RWPE1 (cell line): Measurements from ENCODE around the gene MED15.
"Not testable (repeated sequence)": the region's sequence is repeated elsewhere in the genome, so short reads cannot be mapped to it uniquely, and the experiment has no call there.

Experiments
- CTCF ChIA-PET: fragments of 350-600 bp; sonication (Branson Sonifier 250); formaldehyde crosslinking; extraction: SDS; loops from one replicate; lab custom pipeline; 2021; lab: Yijun Ruan, JAX
- POLR2A ChIA-PET: fragments of 400-600 bp; formaldehyde crosslinking; extraction: SDS; loops from one replicate; lab custom pipeline; 2020; ENCODE audit warnings: antibody characterized with exemption; ENCODE audit not compliant: low non-redundant PET; lab: Yijun Ruan, JAX
- DNase-seq: peaks from one replicate; pipeline ENCODE4 v3.0.0; 2012; ENCODE audit warnings: low spot score
- H3K27ac ChIP-seq: fragments of 450-650 bp; 2 replicates; pipeline ENCODE4 v1.5.1; 2017
- TF ChIP-seq, protein P1 (sequence below): fragments of 450-650 bp; conservative IDR thresholded peaks from 2 replicates; pipeline ENCODE4 v1.5.1; 2017; ENCODE audit warnings: low read depth, mild to moderate bottlenecking

Gene MED15

DNA sequence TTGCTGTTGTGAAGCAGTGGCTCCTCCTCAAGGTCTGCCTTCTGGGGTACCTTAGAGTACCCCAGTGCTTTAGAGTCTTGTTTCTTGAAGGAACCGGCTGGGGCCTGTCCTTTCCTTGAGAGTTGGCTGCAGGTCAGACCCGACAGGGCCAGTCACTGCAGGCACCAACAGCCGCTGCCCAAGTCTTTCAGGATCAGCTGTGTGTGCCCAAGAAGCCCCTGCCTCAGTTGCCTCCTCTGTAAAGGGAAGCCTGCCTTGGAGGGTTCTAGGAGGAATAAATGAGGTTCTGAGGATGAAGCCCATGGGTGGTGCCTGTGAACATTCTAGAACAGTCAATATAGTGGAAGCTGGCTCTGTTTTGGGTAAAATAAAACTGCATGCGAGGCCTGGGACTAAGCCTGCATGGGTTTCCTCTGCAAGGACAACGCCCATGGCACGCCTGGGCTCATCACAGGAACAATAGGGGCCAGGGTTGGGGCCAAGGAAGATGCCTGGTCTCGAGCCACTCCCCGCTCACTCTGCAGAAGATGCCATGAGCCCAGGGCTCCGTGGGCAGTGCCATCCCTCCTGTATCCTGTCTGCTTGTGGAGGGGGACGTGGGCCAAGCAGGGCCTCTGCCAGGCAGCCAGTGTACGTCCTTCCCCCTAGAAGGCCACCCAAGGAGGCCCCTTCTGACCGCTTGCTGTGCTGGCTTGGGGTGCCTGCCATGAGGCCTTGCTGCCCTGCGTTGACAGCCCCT lies 81.6 kb downstream of the MED15 start:
- DNase-seq: no peak
- ChIA-PET CTCF (no interaction called here), POLR2A (no interaction called here)
- H3K27ac ChIP-seq: peak overlapping the region; percentile 99
- TF ChIP-seq, protein P1, sequence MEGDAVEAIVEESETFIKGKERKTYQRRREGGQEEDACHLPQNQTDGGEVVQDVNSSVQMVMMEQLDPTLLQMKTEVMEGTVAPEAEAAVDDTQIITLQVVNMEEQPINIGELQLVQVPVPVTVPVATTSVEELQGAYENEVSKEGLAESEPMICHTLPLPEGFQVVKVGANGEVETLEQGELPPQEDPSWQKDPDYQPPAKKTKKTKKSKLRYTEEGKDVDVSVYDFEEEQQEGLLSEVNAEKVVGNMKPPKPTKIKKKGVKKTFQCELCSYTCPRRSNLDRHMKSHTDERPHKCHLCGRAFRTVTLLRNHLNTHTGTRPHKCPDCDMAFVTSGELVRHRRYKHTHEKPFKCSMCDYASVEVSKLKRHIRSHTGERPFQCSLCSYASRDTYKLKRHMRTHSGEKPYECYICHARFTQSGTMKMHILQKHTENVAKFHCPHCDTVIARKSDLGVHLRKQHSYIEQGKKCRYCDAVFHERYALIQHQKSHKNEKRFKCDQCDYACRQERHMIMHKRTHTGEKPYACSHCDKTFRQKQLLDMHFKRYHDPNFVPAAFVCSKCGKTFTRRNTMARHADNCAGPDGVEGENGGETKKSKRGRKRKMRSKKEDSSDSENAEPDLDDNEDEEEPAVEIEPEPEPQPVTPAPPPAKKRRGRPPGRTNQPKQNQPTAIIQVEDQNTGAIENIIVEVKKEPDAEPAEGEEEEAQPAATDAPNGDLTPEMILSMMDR: no peak

DNA sequence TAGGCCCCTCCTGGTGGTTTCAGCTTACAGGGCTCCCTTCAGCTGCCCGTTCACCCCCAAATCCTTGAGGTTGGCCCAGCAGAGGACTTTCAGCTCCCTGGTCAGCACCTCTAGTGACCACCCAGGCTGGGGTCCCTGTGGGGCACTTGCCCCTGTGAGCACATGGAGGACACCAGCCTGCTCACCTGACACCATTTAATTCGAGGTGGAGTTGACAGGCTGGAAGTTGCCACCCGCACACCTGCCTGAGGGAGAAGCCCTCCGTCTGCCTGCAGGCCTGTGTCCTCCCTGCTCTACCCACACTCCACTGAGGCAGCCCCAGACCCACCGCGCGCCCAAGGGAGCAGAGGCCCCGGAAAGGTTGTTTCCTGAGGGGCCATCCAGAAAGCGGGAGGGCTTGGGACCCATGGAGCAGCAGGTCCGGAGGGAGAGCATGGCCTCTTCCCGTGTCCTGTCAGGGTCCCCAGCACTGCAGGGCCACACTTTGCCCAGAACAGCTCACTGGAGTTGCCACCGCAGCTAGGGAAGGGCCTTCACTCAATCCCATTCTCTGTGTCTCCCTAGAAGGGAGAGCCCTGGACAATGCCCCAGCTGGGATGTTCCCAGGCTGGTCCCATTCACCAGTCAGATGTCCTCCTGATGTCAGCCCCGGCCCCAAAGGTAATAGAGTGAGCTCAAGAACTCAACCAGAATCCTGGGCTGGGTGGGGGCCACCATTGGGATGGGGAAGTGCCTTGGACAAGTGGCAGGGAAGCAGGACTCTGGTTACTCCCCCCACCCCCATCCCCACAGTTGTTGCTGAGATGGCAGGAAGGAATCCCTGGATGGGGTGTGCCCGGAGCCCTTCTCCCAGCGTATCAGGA lies 82.4 kb downstream of the MED15 start:
- POLR2A ChIA-PET: no interaction called here
- TF ChIP-seq, protein P1: no peak
- DNase-seq: no peak
- peak overlapping the region; percentile 99 for H3K27ac ChIP-seq
- CTCF ChIA-PET: interaction anchor here (0.5 kb wide), 1 partner anchor 25 kb away, joined by 3 read pairs; no protein-coding TSS in a partner anchor

DNA sequence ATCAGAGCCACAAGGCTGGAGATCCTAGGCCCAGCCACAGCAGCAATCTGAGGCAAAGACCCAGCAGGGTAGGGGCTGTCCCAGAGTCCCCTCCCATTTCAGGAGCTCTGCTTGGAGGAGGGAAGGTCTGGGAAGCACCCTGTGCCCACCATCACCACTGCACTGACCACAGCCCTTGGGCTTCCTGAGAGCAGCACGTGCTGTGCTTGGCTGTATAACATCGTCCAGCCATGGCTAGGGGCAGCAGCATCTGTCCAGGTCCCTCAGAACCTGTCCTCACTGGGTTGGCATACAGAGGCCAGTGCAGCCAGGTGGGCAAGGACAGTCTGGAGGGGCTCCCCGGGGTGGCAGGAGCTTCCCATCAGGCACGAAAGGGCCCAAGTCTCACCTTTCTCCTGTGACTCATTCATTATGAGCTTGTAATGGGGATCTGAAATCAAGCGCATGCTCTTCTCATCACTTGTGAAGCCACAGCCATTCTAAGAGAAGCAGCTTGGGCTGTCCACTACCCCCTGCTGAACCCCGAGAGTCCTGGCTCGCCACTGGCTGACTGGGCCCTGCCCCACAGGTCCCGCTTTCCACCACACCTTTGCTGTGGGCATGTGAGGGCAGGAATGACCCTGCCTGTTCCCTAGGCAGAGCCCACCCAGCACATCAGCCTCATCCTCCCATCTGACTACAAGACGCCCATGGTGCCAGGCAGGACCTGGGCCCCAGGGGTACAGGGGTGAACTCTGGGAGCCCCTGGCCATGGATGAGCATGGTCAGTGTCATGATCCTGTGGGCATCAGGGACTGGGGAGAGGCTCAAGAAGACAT lies 83.3 kb downstream of the MED15 start:
- DNase-seq: no peak
- TF ChIP-seq, protein P1: no peak
- POLR2A ChIA-PET: no interaction called here
- peak overlapping the region; percentile 99 for H3K27ac ChIP-seq
- CTCF ChIA-PET: interaction anchor here (0.5 kb wide), 1 partner anchor 24 kb away, joined by 3 read pairs; no protein-coding TSS in a partner anchor

DNA sequence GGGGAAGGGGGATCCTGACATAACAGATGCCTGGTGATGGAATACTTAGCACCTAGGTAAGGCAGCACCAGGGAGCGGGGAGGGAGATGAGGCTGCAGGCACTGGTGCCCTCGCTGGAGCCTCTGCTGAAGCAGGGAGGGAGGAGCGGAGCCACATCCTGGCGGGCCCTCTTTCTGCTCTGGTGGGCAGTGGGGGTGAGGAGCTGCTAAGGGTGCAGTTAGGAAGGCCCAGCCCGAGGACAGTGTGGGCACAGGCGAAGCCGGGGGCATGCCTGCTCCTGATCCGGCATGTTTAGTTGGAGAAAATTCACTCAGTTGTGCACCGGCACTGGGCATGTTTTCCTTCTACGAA lies 83.9 kb downstream of the MED15 start:
- no peak for DNase-seq
- TF ChIP-seq, protein P1: no peak
- peak overlapping the region; percentile 99 for H3K27ac ChIP-seq
- ChIA-PET POLR2A (no interaction called here), CTCF (no interaction called here)

DNA sequence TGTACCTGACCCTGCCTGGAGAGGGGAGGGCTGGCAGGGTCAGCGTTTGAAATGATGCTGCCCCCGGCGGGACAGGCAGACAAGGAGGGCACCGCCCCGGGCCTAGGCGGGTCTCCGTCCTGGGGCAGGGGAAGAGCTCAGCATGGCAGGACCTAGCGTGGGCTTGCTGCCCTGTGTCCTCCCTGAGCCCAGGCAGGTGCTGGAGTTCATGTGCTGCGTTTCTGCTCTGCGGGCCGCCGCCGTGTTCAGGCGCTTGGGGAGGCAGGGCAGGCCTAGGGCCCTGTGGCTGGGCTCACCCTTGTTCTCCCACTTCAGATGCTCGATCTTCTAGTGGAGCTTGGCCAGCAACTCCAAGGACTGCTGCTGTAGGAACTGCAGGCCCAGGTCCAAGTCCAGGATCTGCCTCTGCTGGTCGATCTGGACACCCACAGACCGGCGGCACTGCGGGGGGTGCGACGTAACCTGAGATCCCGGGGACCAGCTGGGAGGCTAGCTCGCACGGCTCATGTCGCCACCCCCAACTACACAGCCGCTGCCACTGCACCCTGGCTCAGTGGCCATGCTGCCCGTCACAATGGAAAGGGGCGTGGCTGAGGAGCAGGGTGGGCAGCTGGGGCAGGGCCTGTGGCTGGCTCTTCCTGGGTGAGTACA lies 84.4 kb downstream of the MED15 start:
- TF ChIP-seq, protein P1: no peak
- ChIA-PET CTCF (no interaction called here), POLR2A (no interaction called here)
- DNase-seq: no peak
- peak overlapping the region; percentile 99 for H3K27ac ChIP-seq

DNA sequence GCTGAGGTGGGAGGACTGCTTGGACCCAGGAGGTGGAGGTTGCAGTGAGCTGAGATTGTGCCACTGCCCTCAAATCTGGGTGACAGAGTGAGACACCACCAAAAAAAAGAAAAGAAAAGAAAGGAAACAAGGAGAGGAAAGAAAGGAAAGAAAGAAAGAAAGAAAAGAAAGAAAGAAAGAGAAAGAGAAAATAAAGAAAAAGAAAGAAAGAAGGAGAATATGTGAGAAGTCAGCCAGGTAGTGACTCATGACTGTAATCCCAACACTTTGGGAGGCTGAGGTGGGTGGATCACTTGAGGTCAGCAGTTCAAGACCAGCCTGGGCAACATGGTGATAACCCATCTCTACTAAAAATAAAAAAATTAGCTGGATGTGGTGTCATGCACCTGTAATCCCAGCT lies 86.6 kb downstream of the MED15 start:
- DNase-seq, H3K27ac ChIP-seq, POLR2A ChIA-PET: not testable (repeated sequence)
- CTCF ChIA-PET: interaction anchor here (1.1 kb wide), 1 partner anchor 61 kb away, joined by 3 read pairs; no protein-coding TSS in a partner anchor

DNA sequence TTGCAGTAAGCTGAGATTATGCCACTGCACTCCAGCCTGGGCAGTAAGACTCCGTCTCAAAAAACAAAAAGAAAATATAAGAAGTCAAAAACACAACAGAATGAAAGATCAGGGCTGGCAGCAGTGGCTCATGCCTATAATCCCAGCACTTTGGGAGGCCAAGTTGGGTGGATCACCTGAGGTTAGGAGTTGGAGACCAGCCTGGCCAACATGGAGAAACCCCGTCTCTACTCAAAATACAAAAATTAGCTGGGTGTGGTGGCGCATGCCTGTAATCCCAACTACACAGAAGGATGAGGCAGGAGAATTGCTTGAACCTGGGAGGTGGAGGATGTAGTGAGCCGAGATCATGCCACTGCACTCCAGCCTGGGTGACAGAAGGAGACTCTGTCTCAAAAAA lies 87.1 kb downstream of the MED15 start:
- CTCF ChIA-PET: interaction anchor here (1.1 kb wide), 1 partner anchor 61 kb away, joined by 3 read pairs; no protein-coding TSS in a partner anchor

More for the DNA sequence above, 87.1 kb downstream of the MED15 start:
- H3K27ac ChIP-seq, POLR2A ChIA-PET, DNase-seq: not testable (repeated sequence)
